PC-3 (cell line): ENCODE results near the gene KIF25.

Experiments
- EZH2 ChIP-seq: fragments of 300-600 bp; sonication (generic); IDR thresholded peaks from one replicate; pipeline ENCODE4 v1.6.1; 2017; ENCODE audit warnings: antibody characterized with exemption, mild to moderate bottlenecking, low read length; ENCODE audit not compliant: unreplicated experiment
- EZH2phosphoT487 ChIP-seq: fragments of 300-600 bp; sonication (generic); IDR thresholded peaks from 2 replicates; pipeline ENCODE4 v1.6.1; 2018; ENCODE audit warnings: mild to moderate bottlenecking, antibody characterized with exemption, low read length, borderline replicate concordance
- TF ChIP-seq, protein P1 (sequence below): fragments of 300-600 bp; sonication (generic); conservative IDR thresholded peaks from 2 replicates; pipeline ENCODE4 v1.5.1; 2017; ENCODE audit warnings: antibody characterized with exemption, low read depth, mild to moderate bottlenecking, low read length

DNA sequence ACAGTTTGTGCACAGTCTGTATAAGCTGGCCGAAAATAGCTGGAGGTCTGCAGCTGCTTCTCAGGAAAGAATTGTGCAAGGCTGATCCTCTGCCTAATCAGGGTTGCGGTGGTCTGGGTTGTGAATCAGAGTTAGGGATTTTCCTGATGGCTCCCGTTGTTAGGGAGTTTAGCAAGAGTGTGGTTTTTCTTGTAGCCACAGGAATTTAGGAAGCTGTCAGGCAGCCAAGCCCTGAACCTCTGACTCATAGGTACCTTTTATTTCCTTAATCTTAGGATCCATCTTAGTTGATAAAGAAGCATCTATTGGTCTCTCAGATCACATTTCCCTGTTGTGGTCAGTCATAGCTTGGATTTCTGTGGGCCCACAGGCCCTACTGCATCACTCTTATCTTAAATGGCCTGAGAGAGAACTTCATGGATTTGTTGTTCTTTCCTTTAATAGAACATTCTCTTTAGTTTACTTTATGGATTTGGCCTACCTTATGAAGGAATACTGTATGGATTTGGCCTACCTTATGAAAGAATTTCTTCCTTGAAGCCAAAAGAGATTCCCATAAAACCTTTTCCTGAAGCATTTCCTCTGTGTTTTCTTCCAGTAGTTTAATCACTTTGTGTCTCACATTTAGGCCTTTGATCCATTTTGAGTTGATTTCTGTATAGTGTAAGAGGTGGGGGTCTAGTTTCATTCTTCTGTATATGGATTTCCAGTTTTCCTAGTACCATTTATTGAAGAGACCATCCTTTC, 10.3 kb downstream of the KIF25 start:
- TF ChIP-seq EZH2: no peak
- TF ChIP-seq, protein P1, sequence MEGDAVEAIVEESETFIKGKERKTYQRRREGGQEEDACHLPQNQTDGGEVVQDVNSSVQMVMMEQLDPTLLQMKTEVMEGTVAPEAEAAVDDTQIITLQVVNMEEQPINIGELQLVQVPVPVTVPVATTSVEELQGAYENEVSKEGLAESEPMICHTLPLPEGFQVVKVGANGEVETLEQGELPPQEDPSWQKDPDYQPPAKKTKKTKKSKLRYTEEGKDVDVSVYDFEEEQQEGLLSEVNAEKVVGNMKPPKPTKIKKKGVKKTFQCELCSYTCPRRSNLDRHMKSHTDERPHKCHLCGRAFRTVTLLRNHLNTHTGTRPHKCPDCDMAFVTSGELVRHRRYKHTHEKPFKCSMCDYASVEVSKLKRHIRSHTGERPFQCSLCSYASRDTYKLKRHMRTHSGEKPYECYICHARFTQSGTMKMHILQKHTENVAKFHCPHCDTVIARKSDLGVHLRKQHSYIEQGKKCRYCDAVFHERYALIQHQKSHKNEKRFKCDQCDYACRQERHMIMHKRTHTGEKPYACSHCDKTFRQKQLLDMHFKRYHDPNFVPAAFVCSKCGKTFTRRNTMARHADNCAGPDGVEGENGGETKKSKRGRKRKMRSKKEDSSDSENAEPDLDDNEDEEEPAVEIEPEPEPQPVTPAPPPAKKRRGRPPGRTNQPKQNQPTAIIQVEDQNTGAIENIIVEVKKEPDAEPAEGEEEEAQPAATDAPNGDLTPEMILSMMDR: no peak
- TF ChIP-seq EZH2phosphoT487: no peak
